Measurements from ENCODE around the gene KCNT1.

KCNT1 gene

DNA sequence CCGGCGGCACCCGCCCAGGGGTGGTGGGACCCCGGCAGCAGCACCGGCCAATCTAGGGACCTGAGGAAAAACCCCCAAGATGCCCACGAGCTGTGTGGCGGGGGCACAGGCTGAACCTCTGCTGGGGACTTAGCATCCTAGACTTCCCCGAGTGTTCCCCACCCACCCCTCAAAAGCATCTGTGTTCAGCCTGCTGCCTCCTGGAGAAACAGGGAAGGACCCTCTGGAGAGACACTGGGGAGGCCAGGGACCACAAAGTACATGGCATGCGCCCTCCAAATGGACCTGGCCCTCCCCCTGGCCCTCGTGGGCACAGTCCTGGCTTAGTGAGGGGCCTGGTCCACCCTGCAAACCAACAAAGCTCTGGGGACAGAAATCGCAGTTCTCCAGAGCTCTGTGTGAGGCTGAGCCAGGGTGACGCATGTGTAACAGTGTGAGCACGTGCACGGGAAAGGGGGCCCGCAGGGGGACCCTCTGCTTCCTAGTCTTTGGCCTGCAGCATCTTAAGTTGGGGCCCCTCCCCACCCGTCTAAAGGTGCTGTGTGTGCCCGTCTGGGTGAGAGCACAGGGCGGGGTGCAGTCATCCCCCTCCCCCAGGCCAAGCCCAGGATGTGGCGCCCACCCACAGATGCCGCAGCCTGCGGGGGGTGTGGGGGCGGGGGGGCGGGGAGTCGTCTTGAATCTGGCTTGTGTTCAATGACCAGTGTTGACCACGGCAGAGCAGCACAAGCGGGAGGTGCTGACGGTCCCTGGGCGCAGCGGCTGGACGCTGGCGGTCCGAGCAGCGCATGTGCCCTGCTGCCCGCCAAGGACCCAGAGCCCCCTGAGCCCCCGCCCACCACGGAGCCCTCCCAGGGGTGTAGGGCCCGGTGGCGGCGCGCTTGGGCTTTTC lies 672 bp upstream of the KCNT1 start:
- no peak for DNase-seq

DNA sequence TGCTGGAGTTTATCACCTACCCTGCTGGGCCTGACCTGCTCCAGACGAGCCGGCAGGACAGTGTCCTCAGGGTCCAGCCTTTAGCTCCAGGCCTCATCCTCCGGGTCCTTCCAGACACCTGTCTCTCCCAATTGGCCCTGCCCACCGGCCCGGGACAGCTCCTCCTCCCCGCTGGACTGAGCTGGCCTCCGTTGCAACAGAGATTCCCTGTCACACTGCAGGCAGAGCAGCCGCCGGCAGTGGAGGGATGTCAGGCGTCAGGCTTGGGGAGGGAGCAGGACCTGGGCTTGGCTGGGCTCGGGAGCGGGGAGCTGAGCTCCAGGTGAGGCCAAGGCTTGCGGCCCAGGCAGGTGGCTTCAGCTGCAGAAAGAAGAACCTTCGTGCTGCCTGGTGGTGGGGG lies 1.7 kb downstream of the KCNT1 start:
- no peak for DNase-seq

DNA sequence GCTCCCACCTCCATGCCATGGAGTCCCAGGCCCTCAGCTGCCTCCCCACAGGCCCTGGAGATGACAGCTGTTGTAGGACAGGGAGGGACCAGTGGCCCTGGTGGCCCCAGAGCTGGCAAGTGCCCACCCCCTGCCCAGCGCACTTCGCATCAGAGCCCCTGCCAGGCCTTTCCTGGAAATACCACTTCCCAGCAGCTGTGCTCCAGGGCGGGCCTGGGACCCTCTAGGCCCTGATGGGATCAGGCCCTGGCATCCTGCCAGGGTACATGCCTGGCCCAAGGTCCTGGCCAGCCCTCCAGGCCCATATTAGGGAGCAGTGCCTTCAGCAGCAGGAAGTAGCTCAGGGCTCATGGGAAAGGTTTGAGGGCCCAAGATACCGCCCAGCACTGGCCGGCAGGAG lies 2.5 kb downstream of the KCNT1 start:
- DNase-seq, result no peak

DNA sequence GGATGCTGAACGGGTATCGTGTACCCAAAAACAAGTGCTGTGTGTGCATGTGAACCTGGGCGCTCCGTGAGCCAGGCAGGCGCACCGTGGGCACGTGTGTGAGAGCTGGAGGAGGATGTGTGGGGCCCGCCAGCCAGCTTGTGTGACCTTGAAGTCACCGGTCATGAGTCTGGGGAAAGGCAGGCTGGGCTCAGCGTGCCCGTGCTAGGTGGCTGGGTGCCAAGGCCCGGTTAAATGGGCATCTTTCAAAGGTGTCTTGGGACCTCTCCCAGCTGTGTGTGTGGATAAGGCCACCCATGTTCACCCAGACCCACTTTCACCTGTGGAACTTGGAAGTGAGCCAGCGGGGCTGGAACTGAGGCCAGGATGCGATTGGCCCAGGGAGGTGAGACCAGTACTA lies 3.4 kb downstream of the KCNT1 start:
- DNase-seq, result no peak

DNA sequence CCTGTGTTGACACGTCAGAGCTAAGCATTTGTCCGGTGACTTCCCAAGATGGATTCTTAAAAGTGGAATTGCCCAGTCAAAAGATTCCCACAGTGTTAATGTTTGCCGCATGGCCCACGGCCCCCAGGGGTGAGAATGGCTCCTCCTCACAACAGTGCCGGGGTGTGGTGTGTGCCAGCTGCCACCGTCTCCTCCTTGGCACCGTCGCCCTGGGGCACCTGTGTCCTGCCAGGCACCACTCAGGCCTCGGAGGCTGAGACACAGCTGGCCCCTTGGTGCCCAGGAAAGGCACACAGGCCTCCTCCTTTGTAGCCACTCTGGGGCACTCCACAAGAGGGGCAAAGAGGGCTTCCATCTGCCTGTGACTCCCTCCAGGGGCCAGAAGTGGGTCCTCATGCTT lies 4.3 kb downstream of the KCNT1 start:
- no peak for DNase-seq

DNA sequence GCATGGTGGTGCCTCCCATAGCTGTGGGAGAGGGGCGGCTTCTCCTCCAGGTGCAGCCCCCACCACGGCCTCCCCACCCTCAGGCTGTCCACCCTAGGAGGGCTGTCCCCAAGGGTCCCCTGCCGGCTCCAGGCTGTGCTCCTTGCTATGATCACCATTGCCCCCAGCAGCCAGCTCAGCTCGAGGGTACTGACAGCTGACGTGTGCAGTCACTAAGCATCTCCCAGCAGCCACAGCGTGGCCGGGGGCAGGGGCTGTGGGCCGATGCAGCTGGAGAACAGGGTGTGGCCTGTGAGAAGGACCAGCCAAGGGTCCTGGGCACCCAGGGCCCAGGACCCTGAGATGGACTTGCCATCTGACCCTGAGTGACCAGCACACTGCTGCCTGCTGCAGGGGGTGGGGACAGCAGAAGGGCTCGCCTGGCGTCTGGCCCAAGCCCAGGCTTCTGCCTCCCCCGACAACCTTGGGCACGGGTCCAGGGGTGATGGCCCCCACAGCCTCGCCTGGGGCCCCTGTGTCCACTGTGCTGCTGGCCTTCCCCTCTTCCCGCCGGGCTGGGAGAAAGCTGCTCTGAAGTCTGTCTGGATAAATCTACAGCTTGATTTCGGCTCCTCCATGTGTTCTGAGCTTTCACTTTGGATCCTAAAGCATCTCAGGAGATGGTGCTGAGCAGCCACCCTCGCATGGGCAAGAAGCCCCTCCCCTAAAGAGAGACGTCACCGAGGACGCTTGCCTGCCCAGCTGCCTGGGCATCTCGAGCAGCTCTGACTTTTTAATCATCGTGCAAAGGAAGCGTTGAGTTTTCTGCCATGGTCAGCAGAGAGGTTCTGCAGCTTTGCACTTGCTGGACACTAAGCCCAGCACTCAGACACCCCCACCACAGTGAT lies 5.5 kb downstream of the KCNT1 start:
- DNase-seq, result no peak

DNA sequence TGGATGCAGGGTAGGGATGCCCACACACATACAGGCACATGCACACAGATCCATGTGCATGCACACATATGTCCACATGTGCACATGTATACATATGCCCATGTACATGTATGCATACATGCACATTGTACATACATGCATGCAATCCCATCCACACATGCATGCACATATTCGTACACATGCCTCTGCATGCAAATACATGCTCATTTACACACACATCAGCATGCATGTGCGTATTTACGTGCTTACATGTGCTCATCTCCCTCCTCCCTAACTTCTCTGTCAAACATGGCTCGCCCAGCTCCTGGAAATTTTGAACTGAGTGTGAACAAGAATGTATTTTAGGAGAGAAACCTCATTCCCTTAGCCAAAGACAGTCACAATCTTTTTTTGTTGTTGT lies 6.2 kb downstream of the KCNT1 start:
- DNase-seq, result no peak

DNA sequence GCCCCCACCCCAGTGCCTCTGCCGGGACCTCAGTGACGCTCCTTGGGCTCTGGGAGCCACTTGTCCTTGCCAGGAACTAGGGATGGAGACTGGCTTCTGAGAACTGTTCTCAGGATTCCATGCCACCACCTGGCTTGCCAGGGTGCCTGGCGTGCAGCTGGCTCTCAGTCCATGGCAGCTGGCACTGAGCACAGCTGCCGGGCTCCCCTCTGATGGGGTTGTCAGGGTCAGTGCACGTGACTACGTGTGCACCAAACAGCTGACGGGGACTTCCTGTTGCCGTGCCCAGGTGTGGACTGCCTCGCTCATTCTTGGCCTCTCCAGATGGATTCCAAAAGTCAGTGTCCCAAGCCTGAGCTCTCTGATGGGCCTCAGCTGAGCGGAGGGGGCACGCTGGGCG lies 9.4 kb downstream of the KCNT1 start:
- no peak for DNase-seq

DNA sequence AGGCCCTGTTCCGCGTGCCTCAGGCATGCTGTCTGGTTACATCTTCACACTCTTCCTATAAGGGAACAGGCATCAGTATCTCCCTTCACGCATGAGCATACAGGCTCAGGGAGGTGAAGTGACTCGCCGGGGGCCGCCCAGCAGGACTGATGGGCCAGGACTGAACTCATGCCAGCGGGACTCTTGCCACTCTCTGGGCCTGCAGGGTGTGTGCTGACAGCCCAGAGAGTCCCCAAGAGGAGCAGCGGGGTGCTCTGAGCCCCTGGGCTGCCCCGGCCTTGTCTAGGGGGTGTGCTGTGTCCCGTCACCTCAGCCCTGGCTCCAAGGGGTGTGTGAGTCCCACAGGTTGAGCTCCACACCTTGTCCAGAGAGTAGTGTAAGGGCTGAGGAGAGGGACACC lies 9.9 kb downstream of the KCNT1 start:
- DNase-seq, result no peak

DNA sequence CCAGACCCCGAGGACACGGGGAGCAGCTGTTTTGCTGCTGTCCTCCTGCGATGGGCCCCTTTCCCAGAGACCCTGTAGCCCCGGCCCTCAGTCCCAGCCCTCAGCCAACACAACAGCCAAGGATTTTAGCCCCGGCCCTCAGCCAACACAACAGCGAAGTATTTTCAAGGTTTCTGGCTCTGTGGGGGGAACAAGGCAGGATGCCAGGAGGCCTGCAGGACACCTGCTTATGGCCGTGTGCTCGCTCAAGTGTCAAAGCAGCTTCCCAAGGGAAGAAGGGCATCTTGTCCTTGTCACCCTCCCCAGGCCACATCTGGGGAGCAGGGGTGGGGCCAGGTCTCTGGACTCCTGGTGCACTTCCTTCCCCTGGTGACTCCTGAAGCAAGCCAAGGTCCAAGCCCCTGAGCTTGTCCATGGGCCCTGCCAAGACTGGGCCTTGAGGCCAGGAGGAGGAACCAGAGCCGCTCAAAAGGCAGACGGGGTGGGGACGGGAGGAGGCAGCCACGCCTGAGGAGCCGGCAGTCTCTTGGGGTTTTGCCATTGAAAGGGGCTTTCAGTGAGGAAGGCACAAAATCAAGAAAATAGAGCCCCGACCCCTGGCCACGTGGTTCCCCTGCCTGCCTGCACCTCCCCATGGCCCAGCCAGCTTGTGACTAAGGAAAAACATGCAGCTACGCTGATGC lies 10.8 kb downstream of the KCNT1 start:
- DNase-seq, result no peak

DNA sequence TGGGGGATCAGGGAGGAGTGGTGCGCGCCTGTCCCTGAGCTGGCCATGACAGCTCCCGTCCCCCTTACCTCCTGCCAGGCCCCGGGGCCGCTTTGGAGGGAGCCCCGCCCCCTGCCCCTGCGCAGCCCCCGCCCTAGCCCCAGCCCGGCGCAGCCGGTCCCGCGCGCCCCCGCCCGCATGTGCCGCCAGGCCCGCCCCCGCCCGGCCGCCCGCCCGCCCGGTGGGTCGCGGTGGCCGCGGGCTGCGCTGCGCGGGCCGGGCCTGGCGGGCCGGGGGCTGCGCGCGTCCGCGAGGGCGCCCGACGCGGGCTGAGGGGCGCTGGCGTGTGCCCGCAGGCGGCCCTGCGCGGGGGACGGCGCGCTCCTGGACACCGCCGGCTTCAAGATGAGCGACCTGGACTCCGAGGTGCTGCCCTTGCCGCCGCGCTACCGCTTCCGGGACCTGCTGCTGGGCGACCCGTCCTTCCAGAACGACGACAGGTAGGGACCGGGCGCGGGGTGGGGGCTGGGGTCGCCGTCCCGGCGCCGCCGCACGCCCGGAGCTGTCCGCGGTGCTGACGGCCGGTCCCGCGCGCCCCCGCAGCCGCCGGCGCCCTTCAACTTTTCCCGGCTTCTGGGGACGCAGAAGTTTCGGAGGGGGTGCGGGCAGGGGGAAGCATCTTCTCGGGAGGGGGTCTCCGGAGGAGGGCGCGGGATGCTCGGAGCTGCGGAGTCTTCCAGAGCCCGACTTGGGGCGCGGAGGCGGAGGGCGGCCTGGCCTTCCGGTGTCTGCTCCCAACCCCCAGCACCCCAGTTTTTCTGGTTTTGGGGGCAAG lies 12.5 kb downstream of the KCNT1 start:
- no peak for DNase-seq

DNA sequence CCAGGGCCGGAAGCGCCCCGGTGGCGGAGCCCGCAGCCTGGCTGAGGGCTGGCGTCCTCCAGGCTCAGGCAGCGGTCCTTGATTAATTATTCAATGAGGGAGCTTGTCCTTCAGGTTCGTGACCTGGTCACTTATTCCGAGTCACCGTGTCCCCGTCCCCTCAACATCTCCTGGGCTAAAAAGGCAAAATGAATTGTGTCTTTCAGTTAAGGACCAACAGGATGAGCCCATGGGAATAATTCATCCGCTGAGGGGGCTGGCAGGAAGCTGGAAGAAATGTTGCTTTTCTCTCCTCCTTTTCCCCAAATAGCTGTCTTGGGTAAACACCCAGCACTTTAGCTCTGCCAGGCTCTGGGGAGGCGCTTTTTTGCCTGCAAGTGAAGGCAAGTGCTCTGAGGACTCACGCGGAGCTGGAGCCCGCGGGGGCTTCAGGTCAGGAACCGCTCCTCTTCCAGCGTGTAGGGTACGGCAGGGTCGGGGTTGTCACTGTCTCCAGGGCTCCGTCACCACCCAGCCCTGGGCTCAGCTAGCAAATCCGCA lies 13.1 kb downstream of the KCNT1 start:
- DNase-seq, result no peak

DNA sequence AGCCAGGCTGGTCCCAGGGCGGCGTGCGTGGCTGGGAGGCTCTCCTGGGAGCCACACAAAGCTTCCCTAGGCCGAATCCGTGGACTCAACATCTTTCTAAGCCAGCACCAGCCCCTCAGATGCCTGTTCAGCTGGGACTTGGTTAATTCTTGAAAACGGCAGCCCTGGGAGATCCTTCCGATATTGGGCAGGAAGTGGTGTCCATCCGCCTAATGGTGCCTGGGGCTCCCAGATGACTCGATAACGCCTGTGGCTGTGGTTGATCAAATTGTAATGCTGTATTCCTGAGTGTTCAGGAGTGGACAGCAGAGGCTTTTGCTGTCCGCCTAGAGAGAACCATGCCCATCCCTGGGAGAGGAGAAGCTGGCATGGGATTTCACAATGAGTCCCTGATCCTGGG lies 14.1 kb downstream of the KCNT1 start:
- no peak for DNase-seq

DNA sequence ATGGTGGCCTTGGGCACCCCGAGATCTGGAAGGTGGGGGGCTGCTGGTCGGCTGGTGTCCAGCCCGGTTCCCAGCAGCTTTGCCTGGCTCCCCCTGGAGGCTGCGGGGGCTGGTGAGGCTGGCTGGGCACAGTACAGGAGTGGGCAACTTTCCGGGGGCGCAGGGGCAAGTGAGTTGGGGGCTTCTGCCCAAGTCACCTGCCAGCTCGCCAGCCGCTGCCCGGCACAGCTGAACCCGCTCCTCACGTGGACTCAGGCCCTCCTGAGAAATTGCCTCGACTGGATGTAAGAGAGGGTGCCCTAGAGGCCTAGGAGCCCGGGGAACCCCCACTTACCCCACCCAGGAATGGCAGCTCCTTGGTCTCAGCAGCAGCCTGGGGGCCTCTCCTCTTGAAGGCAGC lies 15.4 kb downstream of the KCNT1 start:
- DNase-seq, result no peak

DNA sequence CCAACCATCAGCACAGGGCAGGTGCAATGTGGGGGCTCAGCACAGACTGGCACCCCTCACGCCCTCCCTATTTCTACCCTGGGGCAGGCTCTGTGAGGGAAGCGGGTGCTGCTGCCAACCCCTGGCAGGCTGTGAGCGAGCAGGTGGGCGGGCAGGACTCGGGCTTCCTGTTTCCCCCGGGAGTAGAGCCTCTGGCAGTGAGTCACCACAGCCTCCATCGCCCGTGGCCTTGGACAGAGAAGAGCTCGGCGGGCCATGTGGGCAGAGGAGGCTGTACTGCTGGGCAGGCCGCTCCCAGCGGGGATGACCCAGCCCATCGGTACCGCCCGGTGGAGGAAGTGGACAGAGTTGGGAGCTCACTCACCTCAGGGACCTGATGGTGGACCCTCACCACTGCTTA lies 16.6 kb downstream of the KCNT1 start:
- DNase-seq, result no peak

DNA sequence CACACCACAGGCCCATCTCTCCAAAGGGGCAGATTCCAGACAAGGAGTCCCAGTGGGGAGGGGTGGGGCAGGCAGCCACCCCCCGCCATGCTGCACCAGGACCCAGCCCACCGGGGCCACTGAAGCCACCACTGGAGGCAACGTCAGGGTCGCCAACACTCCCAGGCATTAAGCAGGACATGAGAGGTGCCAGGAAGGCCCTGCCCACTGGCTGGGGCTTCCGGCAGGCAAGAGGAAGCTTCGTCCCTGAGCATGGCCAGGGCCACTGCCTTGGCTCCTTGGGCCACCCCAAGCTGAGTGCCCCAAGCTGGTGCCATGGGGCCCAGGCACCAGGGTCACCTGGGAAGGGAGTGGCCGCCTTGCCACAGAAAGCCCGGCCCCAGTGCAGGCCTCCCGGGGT lies 17.5 kb downstream of the KCNT1 start:
- DNase-seq, result no peak

DNA sequence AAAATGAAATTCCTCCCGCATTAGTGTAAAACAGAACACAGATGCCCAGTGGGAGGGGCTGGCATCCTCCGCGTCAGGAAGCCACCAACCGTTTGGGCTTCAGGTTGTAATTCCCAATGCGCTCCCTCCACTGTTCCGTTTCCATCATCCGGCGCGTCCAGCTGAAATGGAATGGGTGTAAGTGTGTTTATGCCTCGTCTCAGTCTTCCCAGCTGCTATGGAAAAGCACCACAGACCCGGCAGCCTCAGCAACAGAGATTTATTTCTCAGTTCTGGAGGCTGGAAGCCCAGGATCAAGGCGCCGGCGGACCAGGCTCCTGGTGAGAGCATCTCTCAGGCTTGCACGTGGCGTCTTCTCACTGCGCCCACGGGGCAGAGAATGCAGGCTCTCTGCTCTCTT lies 20.4 kb downstream of the KCNT1 start:
- DNase-seq, result no peak

DNA sequence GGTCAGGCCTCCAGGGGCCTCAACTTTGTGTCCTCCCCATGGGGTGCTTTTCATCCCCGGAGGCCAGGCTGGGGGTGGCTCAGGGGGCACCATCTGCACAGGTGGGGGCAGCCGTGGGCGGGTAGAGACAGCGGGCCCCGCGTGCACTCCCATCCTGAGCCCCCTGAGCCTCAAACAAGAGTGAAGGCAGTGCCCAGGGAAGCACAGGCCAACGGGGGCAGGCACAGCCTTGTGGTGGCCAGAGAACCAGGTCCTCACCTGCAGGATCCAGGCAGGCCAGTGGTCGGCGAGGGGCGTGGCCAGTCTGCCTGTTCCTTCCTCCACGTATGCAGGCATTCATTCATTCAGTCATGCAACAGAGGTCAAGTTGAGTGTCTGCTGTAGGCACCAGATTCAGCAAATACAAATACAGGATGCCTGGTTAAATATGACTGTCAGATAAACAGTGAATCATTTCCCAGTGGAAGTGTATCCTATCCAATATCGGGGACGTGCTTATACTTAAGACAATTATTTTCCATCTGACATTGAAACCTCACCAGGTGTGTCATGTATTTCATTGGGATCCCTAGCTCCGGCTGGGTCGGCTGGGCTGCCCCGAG lies 22.3 kb downstream of the KCNT1 start:
- no peak for DNase-seq

DNA sequence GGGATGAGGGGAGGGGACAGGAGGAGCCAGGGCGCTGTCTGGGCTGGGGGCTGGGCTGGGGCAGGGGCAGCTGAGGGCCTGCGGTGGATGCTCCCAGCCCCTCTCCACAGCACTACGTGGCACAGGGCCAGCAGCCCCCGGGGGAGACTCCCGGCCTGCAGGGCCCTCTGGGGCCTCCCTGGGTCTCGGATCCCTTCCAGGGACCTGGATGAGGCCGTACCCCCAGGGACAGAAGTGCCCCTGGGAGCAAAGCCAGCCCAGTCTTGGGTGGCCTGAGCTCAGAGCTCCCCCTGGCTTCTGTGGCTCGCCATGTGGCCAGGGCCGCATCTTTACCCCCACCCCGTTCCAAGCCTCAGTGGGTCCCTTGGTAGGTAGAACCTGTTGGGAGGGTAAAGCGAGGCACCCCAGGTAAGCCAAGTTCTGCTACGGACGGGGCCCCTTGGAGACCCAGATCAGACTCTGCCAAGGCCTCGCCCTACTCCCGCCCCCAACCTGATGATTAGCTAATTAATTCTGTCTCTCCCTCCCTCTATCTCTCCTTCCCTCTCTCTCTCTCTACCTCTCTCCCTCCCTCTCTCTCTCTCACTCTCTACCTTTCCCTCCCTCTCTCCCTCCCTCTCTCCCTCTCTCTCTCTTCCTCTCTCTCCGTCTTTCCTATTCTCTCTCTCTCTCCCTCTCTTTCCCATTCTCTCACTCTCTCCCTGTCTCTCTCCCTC lies 24.3 kb downstream of the KCNT1 start:
- DNase-seq, result no peak

DNA sequence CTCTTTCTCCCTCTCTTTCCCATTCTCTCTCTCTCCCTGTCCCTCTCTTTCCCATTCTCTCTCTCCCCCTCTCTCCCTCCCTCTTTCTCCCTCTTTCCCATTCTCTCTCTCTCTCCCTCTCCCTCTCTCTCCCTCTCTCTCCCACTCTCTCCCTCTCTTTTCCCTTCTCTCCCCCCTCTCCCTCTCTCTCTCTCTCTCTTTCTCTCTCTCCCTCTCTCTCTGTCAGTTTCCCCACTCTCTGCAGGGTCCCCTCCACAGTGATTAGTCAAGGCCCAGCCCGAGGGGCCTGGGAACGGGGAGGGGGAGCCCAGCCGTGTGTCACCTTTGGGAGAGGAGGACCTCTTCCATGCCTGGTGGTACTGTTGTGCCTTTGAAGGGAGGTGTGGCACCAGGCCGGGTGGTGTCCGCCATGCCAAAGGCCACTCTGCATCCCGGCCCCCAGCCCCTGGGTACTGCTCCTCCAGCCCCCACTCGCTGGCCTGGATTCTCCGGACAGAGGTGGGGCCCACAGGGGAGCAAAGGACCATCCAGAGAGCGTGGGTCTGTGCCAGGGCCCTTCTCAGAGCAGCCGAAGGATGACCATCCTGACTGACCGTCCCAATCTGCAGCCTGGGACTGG lies 25.4 kb downstream of the KCNT1 start:
- no peak for DNase-seq
